Measurements from ENCODE around the gene SLC66A1.
"Not testable (repeated sequence)": the region's sequence is repeated elsewhere in the genome, so short reads cannot be mapped to it uniquely, and the experiment has no call there.

SLC66A1 gene

GRCh38 chr1:19311931-19312781 is at the start of gene SLC66A1, which contains the start of gene AKR7A2:
Gene SLC66A1 (plus strand): TSS chr1:19312326. CDS start chr1:19317678, 5,352 bp downstream.
Gene AKR7A2 (minus strand): TSS chr1:19312144. CDS start chr1:19312124, 20 bp downstream.
- DNase-seq (ENCODE audit: low read depth, low spot score): peak; percentile 39
- peak within 1 kb of the TSS; percentile 68 for H3K27ac ChIP-seq

- no peak for DNase-seq (ENCODE audit: low read depth, low spot score)
- H3K27ac ChIP-seq: no peak overlapping the region
Measured at GRCh38 chr1:19262744-19263143, 49.4 kb upstream of the SLC66A1 start.

GRCh38 chr1:19268445-19268844 is 43.7 kb upstream of the SLC66A1 start:
- no peak for DNase-seq (ENCODE audit: low read depth, low spot score)
- H3K27ac ChIP-seq: no peak overlapping the region

GRCh38 chr1:19269427-19270342 is 42.4 kb upstream of the SLC66A1 start:
- DNase-seq (ENCODE audit: low read depth, low spot score); H3K27ac ChIP-seq: not testable (repeated sequence)

GRCh38 chr1:19270343-19270730 is 41.8 kb upstream of the SLC66A1 start:
- DNase-seq (ENCODE audit: low read depth, low spot score); H3K27ac ChIP-seq: not testable (repeated sequence)

- DNase-seq (ENCODE audit: low read depth, low spot score): no peak
Measured at GRCh38 chr1:19272064-19272463, 40.1 kb upstream of the SLC66A1 start.

GRCh38 chr1:19273106-19273843 is 38.9 kb upstream of the SLC66A1 start:
- no peak overlapping the region for H3K27ac ChIP-seq
- DNase-seq (ENCODE audit: low read depth, low spot score): no peak

More at GRCh38 chr1:19272064-19272463, 40.1 kb upstream of the SLC66A1 start:
- H3K27ac ChIP-seq: no peak overlapping the region

GRCh38 chr1:19273844-19274531 is 38.1 kb upstream of the SLC66A1 start:
- DNase-seq (ENCODE audit: low read depth, low spot score); H3K27ac ChIP-seq: not testable (repeated sequence)

GRCh38 chr1:19274636-19275035 is 37.5 kb upstream of the SLC66A1 start:
- no peak for DNase-seq (ENCODE audit: low read depth, low spot score)
- H3K27ac ChIP-seq: no peak overlapping the region

GRCh38 chr1:19283891-19284290 is 28.2 kb upstream of the SLC66A1 start:
- H3K27ac ChIP-seq: no peak overlapping the region
- no peak for DNase-seq (ENCODE audit: low read depth, low spot score)

- no peak overlapping the region for H3K27ac ChIP-seq
- DNase-seq (ENCODE audit: low read depth, low spot score): no peak
Measured at GRCh38 chr1:19284881-19285280, 27.2 kb upstream of the SLC66A1 start.

- DNase-seq (ENCODE audit: low read depth, low spot score): not testable (repeated sequence)
Measured at GRCh38 chr1:19285366-19285765, 26.8 kb upstream of the SLC66A1 start.

GRCh38 chr1:19285807-19286206 is 26.3 kb upstream of the SLC66A1 start:
- DNase-seq (ENCODE audit: low read depth, low spot score); H3K27ac ChIP-seq: not testable (repeated sequence)

More at GRCh38 chr1:19285366-19285765, 26.8 kb upstream of the SLC66A1 start:
- not testable (repeated sequence) for H3K27ac ChIP-seq

- H3K27ac ChIP-seq: no peak overlapping the region
- DNase-seq (ENCODE audit: low read depth, low spot score): no peak
Measured at GRCh38 chr1:19287436-19288185, 24.5 kb upstream of the SLC66A1 start.

GRCh38 chr1:19288324-19289241 is 23.5 kb upstream of the SLC66A1 start, which contains the start of gene AKR7A3:
Gene AKR7A3 (minus strand): TSS chr1:19288770. CDS start chr1:19288709, 61 bp downstream.
- not testable (repeated sequence) for DNase-seq (ENCODE audit: low read depth, low spot score); H3K27ac ChIP-seq

GRCh38 chr1:19289244-19289643 is 22.9 kb upstream of the SLC66A1 start:
- DNase-seq (ENCODE audit: low read depth, low spot score): no peak
- no peak overlapping the region for H3K27ac ChIP-seq

- no peak for DNase-seq (ENCODE audit: low read depth, low spot score)
- H3K27ac ChIP-seq: no peak overlapping the region
Measured at GRCh38 chr1:19294638-19295037, 17.5 kb upstream of the SLC66A1 start.

GRCh38 chr1:19300211-19300610 is 11.9 kb upstream of the SLC66A1 start:
- no peak for DNase-seq (ENCODE audit: low read depth, low spot score)
- no peak overlapping the region for H3K27ac ChIP-seq
